CD4-positive, alpha-beta T cell treated with Interferon alpha-2 for 1 hour (primary cell): Measurements from ENCODE around the gene GNAI2.

Experiments used
- DNase-seq, 2 donors: peaks; one replicate each; pipeline ENCODE4 v3.0.0-alpha.2; 2020 to 2022

Gene GNAI2

GRCh38 chr3:50300681-50301254 lies 64.8 kb downstream of the GNAI2 start:
- DNase-seq = no peak

GRCh38 chr3:50302095-50303012 lies 66.3 kb downstream of the GNAI2 start:
- no peak for DNase-seq

GRCh38 chr3:50303013-50303815 lies 67.2 kb downstream of the GNAI2 start, which contains the start of gene HYAL1:
Gene HYAL1, minus strand, starts transcription at chr3:50303574. Its CDS starts 618 bp downstream, at chr3:50302956.
- DNase-seq = no peak

GRCh38 chr3:50304601-50305000 lies 68.6 kb downstream of the GNAI2 start:
- no peak for DNase-seq
